PFSK-1 (cell line): ENCODE measurements around the gene JSRP1.

Source experiments
- FOXP2 ChIP-seq: optimal IDR thresholded peaks from 2 replicates; pipeline ENCODE3; 2011; ENCODE audit warnings: borderline replicate concordance, control low read depth, inconsistent platforms; ENCODE audit not compliant: insufficient read depth; ENCODE audit errors: extremely low read length, extremely low read depth
- POLR2AphosphoS5 ChIP-seq: IDR thresholded peaks from 2 replicates; pipeline ENCODE4 v1.6.1; 2012; ENCODE audit warnings: low read depth, mild to moderate bottlenecking, control low read depth, low read length, moderate library complexity
- REST ChIP-seq, 2 experiments: IDR thresholded peaks; 2 replicates each; pipeline versions ENCODE4 v1.6.1 to v1.8.0; 2011 to 2012; ENCODE audit warnings: low read depth in 2 of 2, low read length in 2 of 2, control low read depth in 1 of 2, inconsistent platforms in 1 of 2, mild to moderate bottlenecking in 1 of 2, moderate library complexity in 1 of 2; ENCODE audit not compliant: insufficient read depth in 1 of 2
- SIN3A ChIP-seq: IDR thresholded peaks from 2 replicates; pipeline ENCODE4 v1.6.1; 2012; ENCODE audit warnings: mild to moderate bottlenecking, low read length, moderate library complexity, borderline replicate concordance; ENCODE audit not compliant: insufficient read depth
- TAF1 ChIP-seq: IDR thresholded peaks from 2 replicates; pipeline ENCODE4 v1.6.1; 2012; ENCODE audit warnings: low read length, control low read depth, borderline replicate concordance; ENCODE audit not compliant: insufficient read depth

JSRP1 gene

GRCh38 chr19:2240881-2241760 lies 15.1 kb downstream of the JSRP1 start:
- TF ChIP-seq POLR2AphosphoS5: no peak

- TF ChIP-seq SIN3A (no peak), TAF1 (no peak), REST (IDR thresholded peaks at IDR 0.05; ENCODE audit: insufficient read depth in 1 of 2, low read depth in 2 of 2, low read length in 2 of 2) (no peak), POLR2AphosphoS5 (no peak), FOXP2 (no peak)
These were observed 16.1 kb downstream of the JSRP1 start for GRCh38 chr19:2239771-2240770.

DNA sequence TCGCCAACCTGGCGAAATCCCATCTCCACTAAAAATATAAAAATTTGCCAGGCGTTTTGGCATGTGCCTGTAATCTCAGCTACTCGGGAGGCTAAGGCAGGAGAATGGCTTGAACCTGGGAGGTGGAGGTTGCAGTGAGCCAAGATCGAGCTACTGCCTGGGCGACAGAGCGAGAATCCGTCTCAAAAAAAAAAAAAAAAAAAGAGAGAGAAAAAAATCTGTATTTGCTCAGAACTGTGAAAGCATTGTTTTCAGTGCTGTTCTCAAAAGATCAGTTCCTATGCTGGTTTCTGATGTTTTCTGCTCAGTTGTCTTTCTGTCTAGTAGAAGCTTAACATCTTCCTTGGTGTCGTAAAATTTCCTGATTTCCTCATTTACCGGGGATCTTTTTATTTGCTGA lies 17.0 kb downstream of the JSRP1 start:
- TF ChIP-seq POLR2AphosphoS5 (no peak), FOXP2 (no peak), TAF1 (no peak), SIN3A (no peak), REST (IDR thresholded peaks at IDR 0.05; ENCODE audit: insufficient read depth in 1 of 2, low read depth in 2 of 2, low read length in 2 of 2) (no peak)

DNA sequence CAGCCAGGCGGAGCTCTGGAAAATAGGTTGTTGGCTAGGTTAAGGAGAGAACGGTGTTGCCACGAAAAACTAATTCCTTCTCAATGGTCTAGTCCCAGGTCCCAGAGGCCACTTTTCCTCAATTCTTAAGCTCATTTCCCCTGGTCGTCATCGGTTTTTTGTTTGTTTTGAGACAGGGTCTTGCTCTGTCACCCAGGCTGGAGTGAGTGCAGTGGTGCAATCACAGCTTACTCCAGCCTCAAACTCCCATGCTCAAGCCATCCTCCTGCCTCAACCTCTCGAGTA lies 18.4 kb downstream of the JSRP1 start:
- TF ChIP-seq POLR2AphosphoS5 (no peak), REST (IDR thresholded peaks at IDR 0.05; ENCODE audit: insufficient read depth in 1 of 2, low read depth in 2 of 2, low read length in 2 of 2) (no peak), FOXP2 (no peak), TAF1 (no peak), SIN3A (no peak)

DNA sequence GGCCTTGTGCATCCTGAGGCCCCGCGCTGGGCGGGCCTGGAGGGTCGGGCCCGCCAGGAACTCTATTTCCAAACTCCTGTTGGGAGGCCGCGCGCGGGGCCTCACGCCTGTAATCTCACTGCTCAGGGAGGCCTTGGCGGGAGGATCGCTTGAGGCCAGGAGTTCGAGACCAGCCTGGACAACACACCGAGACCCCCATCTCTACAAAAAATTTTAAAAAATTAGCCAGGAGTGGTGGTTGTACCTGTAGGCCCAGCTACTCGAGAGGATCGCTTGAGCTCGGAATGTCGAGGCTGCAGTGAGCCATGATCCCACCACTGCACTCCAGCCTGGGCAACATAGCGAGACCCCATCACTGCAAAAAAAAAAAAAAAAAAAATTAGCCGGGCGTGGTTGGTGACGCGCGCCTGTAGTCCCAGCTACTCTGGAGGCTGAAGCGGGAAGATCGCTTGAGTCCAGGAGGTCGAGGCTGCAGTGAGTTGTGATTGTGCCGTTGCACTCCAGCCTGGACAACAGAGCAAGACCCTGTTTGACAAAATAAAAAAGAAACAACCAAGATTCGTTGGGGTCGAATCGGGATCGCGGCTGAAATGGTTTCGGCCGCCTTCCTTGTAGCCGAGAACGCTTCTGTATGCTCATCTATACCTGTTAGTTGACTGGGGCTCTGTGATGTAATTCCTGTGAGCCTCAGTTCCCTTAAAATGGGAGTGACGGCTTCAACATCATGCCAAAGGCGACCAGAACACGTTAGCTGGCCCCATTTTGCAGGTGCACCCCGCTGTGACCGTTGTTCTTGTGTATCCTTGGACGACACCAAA lies 19.0 kb downstream of the JSRP1 start:
- TF ChIP-seq SIN3A: no peak
- no peak for TF ChIP-seq REST (IDR thresholded peaks at IDR 0.05; ENCODE audit: insufficient read depth in 1 of 2, low read depth in 2 of 2, low read length in 2 of 2)
- no peak for TF ChIP-seq FOXP2
- TF ChIP-seq TAF1: no peak
- no peak; the same call in 1 of the 2 replicates for TF ChIP-seq POLR2AphosphoS5
